Body of pancreas (tissue), 4 donors: ENCODE measurements around the gene REG1A. TPM values are rescaled to one million over a fixed set of nuclear protein-coding genes. Genes with fewer than 3 reads are reported as not detected.

ENCODE experiments used
- ATAC-seq: fragments of 150-250 bp; one replicate; pipeline ENCODE4 v1.9.1; 2016
- DNase-seq, 4 donors: peaks; one replicate each; pipeline ENCODE4 v3.0.0-alpha.2; 2019
- H3K27ac ChIP-seq, 4 donors: fragments of 200-600 bp; sonication (generic); 1 replicate in 3 of 4; 2 replicates in 1 of 4; pipeline versions ENCODE4 v1.5.1 to v1.6.1; 2016 to 2019; ENCODE audit warnings: mild to moderate bottlenecking in 1 of 4, mixed read lengths in 1 of 4, moderate library complexity in 1 of 4
- H3K27me3 ChIP-seq, 2 donors: fragments of 200-600 bp; sonication (generic); one replicate each; pipeline ENCODE4 v1.6.0; 2016; ENCODE audit warnings: mild to moderate bottlenecking in 1 of 2
- H3K36me3 ChIP-seq, 2 donors: fragments of 200-600 bp; sonication (generic); replicated peaks in 1 of 2; 2 replicates each; pipeline ENCODE4 v1.5.1; 2016; ENCODE audit warnings: low read depth in 2 of 2; ENCODE audit not compliant: insufficient read depth in 1 of 2
- H3K4me1 ChIP-seq: fragments of 200-600 bp; sonication (generic); one replicate; pipeline ENCODE4 v1.6.0; 2016
- H3K4me3 ChIP-seq, 2 donors: fragments of 200-600 bp; sonication (generic); 1 replicate in 1 of 2; 2 replicates in 1 of 2; pipeline ENCODE4 v1.5.1; 2016 to 2019
- H3K9me3 ChIP-seq, 3 donors: fragments of 200-600 bp; sonication (generic); 1 replicate in 2 of 3; 2 replicates in 1 of 3; pipeline ENCODE4 v1.5.1; 2016
- CTCF ChIP-seq, 7 experiments: fragments of 450-650 bp in 4 of 7; fragments of 200-600 bp in 3 of 7; sonication (generic) in 3 of 7; IDR thresholded peaks; one replicate each; pipeline ENCODE4 v1.5.1; 2016 to 2019; ENCODE audit warnings: antibody characterized with exemption in 7 of 7
- POLR2A ChIP-seq, 3 donors: fragments of 450-650 bp; IDR thresholded peaks; one replicate each; pipeline ENCODE4 v1.6.1; 2016; ENCODE audit warnings: antibody characterized with exemption in 3 of 3, mild to moderate bottlenecking in 2 of 3
- WGBS, 2 donors: methylation state at CpG; one replicate each; pipeline ENCODE4 v1.1.5; 2017; 5-methylcytosine and 5-hydroxymethylcytosine counted together
- intact Hi-C: fragments of 100-400 bp; cut with DNase I; formaldehyde crosslinking; loops from one replicate; pipeline ENCODE4 v1.15.1; 2023
- total RNA-seq, 2 donors: library from RNA; depleted of rRNA; stranded (reverse); fragments of >200 nt; gene quantifications; one replicate each; pipeline ENCODE4 v1.1.0, GENCODE V29; 2016

REG1A gene, protein sequence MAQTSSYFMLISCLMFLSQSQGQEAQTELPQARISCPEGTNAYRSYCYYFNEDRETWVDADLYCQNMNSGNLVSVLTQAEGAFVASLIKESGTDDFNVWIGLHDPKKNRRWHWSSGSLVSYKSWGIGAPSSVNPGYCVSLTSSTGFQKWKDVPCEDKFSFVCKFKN
- total RNA-seq = over 10,000 TPM; 14,523 to 48,012 TPM

- intact Hi-C loops = no loop called here
- peak; percentile 59 for ATAC-seq
Measured at GRCh38 chr2:79120194-79120713, at the start of gene REG1A. Gene REG1A, plus strand, starts transcription at chr2:79120488. Its CDS starts 374 bp downstream, at chr2:79120862.

GRCh38 chr2:79071078-79071477, 49.2 kb upstream of the REG1A start:
- Histone ChIP-seq H3K27ac (no peak overlapping the region), H3K4me3 (no peak overlapping the region), H3K9me3 (no peaks in the 10 kb centered on the region), H3K27me3 (no peaks in the 10 kb centered on the region), H3K4me1 (peaks cover 10% of the 10 kb centered on the region), H3K36me3 (no peaks in the 10 kb centered on the region)
- TF ChIP-seq POLR2A (IDR thresholded peaks at IDR 0.05) = no peak
- no peak for TF ChIP-seq CTCF (IDR thresholded peaks at IDR 0.05)
- DNase-seq = no peak
- intact Hi-C loops = no loop called here
- 32 to 46% methylated on average over 2 of the region's 2 CpGs for WGBS, 2 donors
- no peak for ATAC-seq

More at GRCh38 chr2:79120194-79120713, at the start of gene REG1A:
- peak; percentile 91 to 98 (median 95) for DNase-seq
- TF ChIP-seq POLR2A (IDR thresholded peaks at IDR 0.05) (peak; percentile 93 to 100 (median 100)), CTCF (IDR thresholded peaks at IDR 0.05) (peak in 1 of 7 experiments; percentile 2)
- no peaks in the 10 kb centered on the region for H3K9me3 ChIP-seq
- peaks cover 0 to 4% of the 10 kb centered on the region in 2 donors for H3K36me3 ChIP-seq
- peaks cover 35% of the 10 kb centered on the region for H3K4me1 ChIP-seq
- H3K27ac ChIP-seq = peak within 1 kb of the TSS; percentile 78 to 94 (median 88)
- peak within 1 kb of the TSS; percentile 30 to 64 for H3K4me3 ChIP-seq
- H3K27me3 ChIP-seq = no peaks in the 10 kb centered on the region
- WGBS, 2 donors = 12 to 28% methylated on average over 6 of the region's 6 CpGs

GRCh38 chr2:79082987-79083386, 37.3 kb upstream of the REG1A start:
- 82% methylated on average over 5 of the region's 5 CpGs for WGBS, 2 donors
- intact Hi-C loops = no loop called here
- no peak overlapping the region for H3K4me3 ChIP-seq

GRCh38 chr2:79083597-79084251, 36.6 kb upstream of the REG1A start:
- ATAC-seq (peak; percentile 26), DNase-seq (no peak)
- peak overlapping the region in 3 of 4 donors; percentile 28 to 44 (median 39) for H3K27ac ChIP-seq
- no peak overlapping the region for H3K4me3 ChIP-seq
- H3K9me3 ChIP-seq = no peaks in the 10 kb centered on the region
- TF ChIP-seq CTCF (IDR thresholded peaks at IDR 0.05) (no peak), POLR2A (IDR thresholded peaks at IDR 0.05) (no peak)
- peaks cover 42% of the 10 kb centered on the region for H3K4me1 ChIP-seq
- intact Hi-C loops = no loop called here
- H3K36me3 ChIP-seq = no peaks in the 10 kb centered on the region
- no peaks in the 10 kb centered on the region for H3K27me3 ChIP-seq

More at GRCh38 chr2:79082987-79083386, 37.3 kb upstream of the REG1A start:
- Histone ChIP-seq H3K27ac (peak overlapping the region in 1 of 4 donors; percentile 44), H3K36me3 (no peaks in the 10 kb centered on the region), H3K27me3 (no peaks in the 10 kb centered on the region), H3K9me3 (no peaks in the 10 kb centered on the region), H3K4me1 (peaks cover 35% of the 10 kb centered on the region)
- no peak for ATAC-seq
- TF ChIP-seq POLR2A (IDR thresholded peaks at IDR 0.05) = no peak
- TF ChIP-seq CTCF (IDR thresholded peaks at IDR 0.05) = no peak
- DNase-seq = peak in 3 of 4 donors; percentile 39 to 45 (median 43)
